Esophagus muscularis mucosa (tissue), 4 donors: Measurements from ENCODE around the gene PDE8B. TPM values are rescaled to one million over a fixed set of nuclear protein-coding genes. Genes with fewer than 3 reads are reported as not detected.

Source experiments
- DNase-seq: peaks from one replicate; pipeline ENCODE4 v3.0.0-alpha.2; 2017; ENCODE audit errors: extremely low spot score
- H3K27ac ChIP-seq, 4 donors: fragments of 200-600 bp; sonication (generic); replicated peaks in 1 of 4; 1 replicate in 3 of 4; 2 replicates in 1 of 4; pipeline ENCODE4 v1.5.1; 2016 to 2019; ENCODE audit warnings: mild to moderate bottlenecking in 1 of 4
- H3K27me3 ChIP-seq, 4 donors: fragments of 200-600 bp; sonication (generic); one replicate each; pipeline versions ENCODE4 v1.5.1 to v1.6.0; 2016 to 2019
- H3K36me3 ChIP-seq, 4 donors: fragments of 200-600 bp; sonication (generic); one replicate each; pipeline ENCODE4 v1.5.1; 2016 to 2019
- H3K4me1 ChIP-seq, 4 donors: fragments of 200-600 bp; sonication (generic); one replicate each; pipeline ENCODE4 v1.5.1; 2016 to 2019
- H3K4me3 ChIP-seq, 4 donors: fragments of 200-600 bp; sonication (generic); 1 replicate in 2 of 4; 2 replicates in 2 of 4; pipeline ENCODE4 v1.5.1; 2016 to 2019; ENCODE audit warnings: mild to moderate bottlenecking in 4 of 4, moderate library complexity in 1 of 4
- H3K9me3 ChIP-seq, 4 donors: fragments of 200-600 bp; sonication (generic); 1 replicate in 3 of 4; 2 replicates in 1 of 4; pipeline ENCODE4 v1.5.1; 2016 to 2019
- CTCF ChIP-seq, 3 experiments: fragments of 200-600 bp in 2 of 3; fragments of 450-650 bp in 1 of 3; sonication (generic) in 2 of 3; IDR thresholded peaks; one replicate each; pipeline ENCODE4 v1.5.1; 2017 to 2019; ENCODE audit warnings: antibody characterized with exemption in 3 of 3, mild to moderate bottlenecking in 2 of 3, moderate library complexity in 1 of 3
- EP300 ChIP-seq: sonication (generic); formaldehyde crosslinking; IDR thresholded peaks from one replicate; pipeline ENCODE4 v1.6.1; 2017; ENCODE audit warnings: antibody characterized with exemption
- POLR2A ChIP-seq: fragments of 450-650 bp; IDR thresholded peaks from one replicate; pipeline ENCODE4 v1.6.1; 2017; ENCODE audit warnings: antibody characterized with exemption, moderate library complexity, mild to moderate bottlenecking, low read depth
- POLR2AphosphoS5 ChIP-seq, 2 donors: sonication (generic); formaldehyde crosslinking; IDR thresholded peaks; one replicate each; pipeline ENCODE4 v1.6.1; 2017; ENCODE audit warnings: antibody characterized with exemption in 2 of 2
- WGBS: methylation state at CpG from one replicate; pipeline ENCODE4 v1.1.5; 2018; 5-methylcytosine and 5-hydroxymethylcytosine counted together
- intact Hi-C: fragments of 100-400 bp; cut with DNase I; formaldehyde crosslinking; loops from one replicate; pipeline ENCODE4 v1.15.1; 2023
- total RNA-seq, 4 donors: library from RNA; depleted of rRNA; stranded (reverse); fragments of >200 nt; gene quantifications; one replicate each; pipeline versions ENCODE4 v1.1.0 to v1.2.1, GENCODE V29; 2016

PDE8B gene
- total RNA-seq, 4 donors from 2014 or later, result 0.83 to 7.1 (median 1.5) TPM

DNA sequence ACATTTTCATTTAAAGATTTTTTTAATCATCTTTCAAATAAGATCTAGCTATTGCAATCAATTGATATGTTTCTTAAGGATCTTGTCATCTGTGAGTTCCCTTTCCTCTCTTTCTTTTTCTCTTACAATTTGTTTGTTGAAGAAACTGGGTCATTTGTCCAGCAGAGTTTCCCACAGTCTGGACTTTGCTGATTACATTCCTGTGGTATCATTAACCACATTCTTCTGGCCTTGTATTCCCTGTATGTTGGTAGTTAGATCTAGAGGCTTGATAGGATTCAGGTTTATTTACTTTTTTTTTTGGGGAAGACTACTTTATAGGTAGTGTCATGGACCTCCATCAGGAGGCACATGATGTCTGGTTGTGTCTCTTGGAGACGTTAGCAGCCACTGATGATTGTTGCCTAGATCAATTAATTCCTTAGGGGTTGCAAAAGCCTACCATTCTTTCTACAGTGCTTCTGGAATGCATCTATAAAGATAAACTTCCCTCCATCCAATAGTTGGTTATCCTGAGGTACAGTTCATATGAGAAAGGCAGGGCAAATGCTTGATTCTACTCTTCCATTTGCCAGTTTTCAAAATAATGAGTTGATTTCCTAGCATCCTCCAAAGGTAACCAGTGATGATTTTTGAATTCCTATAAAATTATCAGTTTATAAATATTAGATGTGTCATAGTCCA, 14.3 kb downstream of the PDE8B start:
- no peaks in the 10 kb centered on the region for H3K36me3 ChIP-seq
- no peak for DNase-seq
- H3K27ac ChIP-seq, result no peak overlapping the region
- no peaks in the 10 kb centered on the region for H3K9me3 ChIP-seq
- H3K4me1 ChIP-seq, result no peaks in the 10 kb centered on the region
- no peaks in the 10 kb centered on the region for H3K27me3 ChIP-seq
- no peak overlapping the region for H3K4me3 ChIP-seq
- intact Hi-C loops, result no loop called here
- TF ChIP-seq CTCF (IDR thresholded peaks at IDR 0.05), result no peak
- TF ChIP-seq POLR2A, result no peak
- TF ChIP-seq POLR2AphosphoS5 (IDR thresholded peaks at IDR 0.05), result no peak
- TF ChIP-seq EP300, result no peak
- 62% methylated on average over 1 of the region's 1 CpG for WGBS

GRCh38 chr5:77225531-77225930, 15.1 kb downstream of the PDE8B start:
- H3K27ac ChIP-seq, result no peak overlapping the region
- no peaks in the 10 kb centered on the region for H3K4me1 ChIP-seq
- no peak overlapping the region for H3K4me3 ChIP-seq
- H3K9me3 ChIP-seq, result no peaks in the 10 kb centered on the region
- no peaks in the 10 kb centered on the region for H3K27me3 ChIP-seq
- no peak for DNase-seq
- H3K36me3 ChIP-seq, result no peaks in the 10 kb centered on the region
- 76% methylated on average over 8 of the region's 8 CpGs for WGBS
- intact Hi-C loops, result no loop called here
- TF ChIP-seq POLR2AphosphoS5 (IDR thresholded peaks at IDR 0.05) (no peak), EP300 (no peak), POLR2A (no peak), CTCF (IDR thresholded peaks at IDR 0.05) (no peak)

DNA sequence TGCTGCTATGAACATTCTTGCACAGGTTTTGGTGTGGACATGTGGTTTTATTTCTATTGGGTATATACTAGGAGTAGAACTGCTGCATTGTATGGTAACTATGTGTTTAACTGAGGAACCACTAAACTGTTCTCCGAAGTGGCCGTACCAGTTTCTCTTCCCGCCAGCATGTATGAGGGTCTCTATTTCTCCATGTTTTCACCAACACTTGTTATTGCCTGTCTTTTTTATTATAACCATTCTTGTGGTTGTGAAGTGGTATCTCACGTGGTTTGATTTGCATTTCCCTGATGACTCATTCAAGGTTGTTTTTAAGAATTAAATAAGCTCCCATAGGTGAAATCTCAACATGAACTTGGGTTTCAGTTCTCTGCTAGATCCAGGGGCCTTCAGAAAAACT, 19.4 kb downstream of the PDE8B start:
- Histone ChIP-seq H3K27me3 (no peaks in the 10 kb centered on the region), H3K4me3 (no peak overlapping the region), H3K4me1 (no peaks in the 10 kb centered on the region), H3K27ac (no peak overlapping the region), H3K36me3 (no peaks in the 10 kb centered on the region), H3K9me3 (no peaks in the 10 kb centered on the region)
- intact Hi-C loops, result no loop called here
- 92% methylated on average over 4 of the region's 4 CpGs for WGBS
- no peak for TF ChIP-seq EP300
- no peak for TF ChIP-seq CTCF (IDR thresholded peaks at IDR 0.05)
- no peak for TF ChIP-seq POLR2AphosphoS5 (IDR thresholded peaks at IDR 0.05)
- DNase-seq, result no peak

DNA sequence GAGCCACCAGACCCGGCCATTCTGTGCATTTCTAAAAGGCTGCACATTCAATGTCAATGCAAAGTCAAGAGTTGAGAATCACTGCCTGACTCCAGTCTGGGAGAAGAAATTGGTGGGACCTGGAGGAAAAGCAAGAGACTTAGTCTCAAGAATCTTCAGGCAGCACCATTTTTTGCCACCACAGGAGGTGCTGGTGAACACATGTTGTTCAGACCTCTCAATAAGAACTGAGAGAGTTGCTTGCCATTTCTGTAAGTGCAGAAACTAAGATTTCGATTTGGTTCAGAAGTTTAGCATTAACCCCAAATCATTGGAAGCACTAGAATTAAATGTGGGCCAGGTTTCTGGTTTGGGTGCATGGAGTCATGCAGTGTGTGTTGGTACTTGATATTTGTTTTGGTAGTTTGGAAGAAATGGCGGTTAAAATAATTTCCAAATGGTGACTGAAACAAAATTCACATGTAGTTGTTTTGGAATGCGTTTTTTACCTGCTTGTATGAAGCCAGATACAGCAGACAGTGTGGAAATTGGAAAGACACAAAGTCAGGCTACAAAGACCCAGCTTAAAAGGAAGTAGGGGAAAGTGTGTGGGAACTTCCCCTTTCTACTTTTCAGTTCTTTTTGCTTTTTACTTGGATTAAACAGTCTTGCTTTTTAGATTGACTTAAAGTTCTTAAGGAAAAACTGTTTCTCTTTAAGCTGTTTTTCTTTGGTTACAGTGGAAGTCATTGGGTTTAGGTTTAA, 20.4 kb downstream of the PDE8B start:
- 85% methylated on average over 4 of the region's 4 CpGs for WGBS
- no peak for TF ChIP-seq EP300
- no peak for TF ChIP-seq CTCF (IDR thresholded peaks at IDR 0.05)
- TF ChIP-seq POLR2AphosphoS5 (IDR thresholded peaks at IDR 0.05), result no peak
- TF ChIP-seq POLR2A, result no peak
- intact Hi-C loops, result no loop called here

More for the DNA sequence above, 20.4 kb downstream of the PDE8B start:
- DNase-seq, result no peak
- no peak overlapping the region for H3K4me3 ChIP-seq
- H3K36me3 ChIP-seq, result no peaks in the 10 kb centered on the region
- H3K27ac ChIP-seq, result no peak overlapping the region
- H3K9me3 ChIP-seq, result no peaks in the 10 kb centered on the region
- no peaks in the 10 kb centered on the region for H3K4me1 ChIP-seq
- H3K27me3 ChIP-seq, result no peaks in the 10 kb centered on the region
